Measurements from ENCODE around the gene DYNC1I2.
"Not testable (repeated sequence)": the region's sequence is repeated elsewhere in the genome, so short reads cannot be mapped to it uniquely, and the experiment has no call there.

DYNC1I2 gene

DNA sequence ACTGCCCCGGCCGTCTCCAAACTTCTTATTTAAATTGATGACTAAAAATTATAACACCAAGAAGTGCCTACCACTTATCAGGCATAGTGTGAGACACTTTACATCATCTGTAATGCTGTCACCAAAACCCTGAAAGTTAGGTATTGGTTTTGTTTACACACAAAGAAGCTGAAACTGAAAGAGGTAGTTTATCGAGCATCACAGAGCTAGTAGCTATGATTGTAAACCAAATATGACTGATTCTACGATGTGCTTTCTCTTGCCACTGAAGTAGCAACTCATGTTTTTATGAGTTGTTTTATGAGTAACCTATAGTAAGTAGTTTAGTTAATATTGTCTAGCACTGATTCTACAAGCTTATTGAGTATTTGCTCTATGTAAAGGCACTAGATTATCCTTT lies 31.5 kb downstream of the DYNC1I2 start:
- DNase-seq: no peak

DNA sequence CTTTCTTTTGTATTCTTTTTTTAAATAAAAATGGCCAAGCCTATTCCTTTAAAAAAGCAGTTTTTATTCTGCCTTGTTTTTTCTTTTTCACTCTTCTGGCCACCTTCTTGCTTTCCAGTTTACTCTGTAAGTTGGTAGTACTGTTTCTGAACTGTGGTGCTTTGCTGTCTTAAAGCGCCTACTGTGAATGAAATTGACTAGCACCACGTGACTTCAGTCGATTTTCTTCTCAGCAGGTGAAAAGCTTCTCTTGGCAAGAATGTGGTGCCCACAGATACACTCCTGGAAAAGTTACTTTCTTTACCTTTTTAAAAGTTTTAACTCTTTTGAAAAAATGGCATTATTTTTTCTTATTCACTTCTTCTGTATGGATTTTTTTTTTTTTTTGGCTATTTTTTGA lies 32.4 kb downstream of the DYNC1I2 start:
- DNase-seq: no peak

DNA sequence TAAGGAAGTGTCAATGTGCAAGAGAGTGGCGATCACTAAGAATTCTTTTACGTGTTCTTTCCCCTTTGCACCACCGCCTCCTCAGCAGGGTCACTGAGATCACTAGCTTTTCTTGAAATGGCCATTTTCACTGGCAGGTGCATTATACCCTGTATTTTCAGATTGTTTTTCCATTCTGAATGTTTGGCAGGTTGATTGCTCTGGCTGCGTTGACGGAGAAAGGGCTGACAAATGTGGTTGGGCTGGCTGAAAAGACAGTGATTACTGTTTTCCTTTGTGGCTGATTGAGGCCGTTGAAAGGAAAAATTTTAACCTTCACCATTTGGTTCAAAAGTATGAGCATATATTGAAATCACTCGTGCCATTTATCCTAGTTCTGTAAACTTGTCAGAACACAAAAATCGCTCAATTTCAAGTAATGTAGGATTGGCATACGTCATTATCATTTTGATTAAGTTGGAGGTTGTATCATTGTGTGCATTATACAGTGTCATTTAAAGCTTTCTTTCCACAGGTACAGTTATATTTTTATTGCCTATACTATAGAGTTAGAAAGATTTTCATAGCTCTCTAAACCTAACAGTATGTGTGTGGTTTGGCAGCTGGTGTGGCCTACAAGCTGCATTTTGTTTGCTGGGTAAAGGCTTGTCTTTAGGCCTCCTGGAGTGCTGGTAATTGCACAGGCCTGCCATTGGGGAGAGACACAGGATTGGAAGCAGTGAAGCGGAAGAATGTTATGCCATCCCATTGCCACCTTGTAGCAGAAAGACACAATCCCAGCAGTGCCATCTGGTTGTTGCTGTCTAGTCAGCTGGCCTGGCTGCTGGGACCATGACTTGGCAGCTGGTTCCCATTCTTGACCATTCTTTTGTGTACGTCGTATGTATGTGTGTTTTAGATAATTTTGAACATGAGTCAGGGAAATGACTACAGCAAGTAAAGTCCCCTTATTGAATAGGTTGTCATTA lies 36.7 kb downstream of the DYNC1I2 start:
- peak; percentile 56 for DNase-seq

DNA sequence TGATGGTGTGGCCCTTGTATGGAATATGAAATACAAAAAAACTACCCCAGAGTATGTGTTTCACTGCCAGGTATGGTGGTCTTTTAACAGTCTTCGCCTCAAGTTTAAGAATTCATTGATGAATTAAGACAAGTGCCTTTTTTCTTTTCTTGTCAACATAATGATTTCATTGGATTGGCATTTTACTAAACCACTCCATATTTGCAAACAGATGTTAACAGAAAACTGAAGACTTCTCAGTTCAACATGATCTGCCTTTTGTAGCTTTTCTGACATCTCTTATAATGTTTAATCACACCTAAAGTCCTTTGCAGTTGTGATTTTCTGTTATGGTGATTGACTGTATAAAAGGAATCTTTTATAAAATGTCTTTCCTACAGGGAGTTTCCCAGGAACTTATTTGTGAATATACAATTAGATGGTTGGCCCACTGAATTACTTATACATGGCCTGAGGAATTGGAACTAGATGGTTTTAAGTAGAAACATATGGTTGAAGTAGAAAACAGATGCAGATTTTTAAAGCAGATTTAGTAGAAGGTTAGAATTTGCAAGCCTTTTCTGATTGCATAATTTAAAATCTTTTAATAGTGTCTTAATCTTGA lies 39.7 kb downstream of the DYNC1I2 start:
- DNase-seq: no peak

DNA sequence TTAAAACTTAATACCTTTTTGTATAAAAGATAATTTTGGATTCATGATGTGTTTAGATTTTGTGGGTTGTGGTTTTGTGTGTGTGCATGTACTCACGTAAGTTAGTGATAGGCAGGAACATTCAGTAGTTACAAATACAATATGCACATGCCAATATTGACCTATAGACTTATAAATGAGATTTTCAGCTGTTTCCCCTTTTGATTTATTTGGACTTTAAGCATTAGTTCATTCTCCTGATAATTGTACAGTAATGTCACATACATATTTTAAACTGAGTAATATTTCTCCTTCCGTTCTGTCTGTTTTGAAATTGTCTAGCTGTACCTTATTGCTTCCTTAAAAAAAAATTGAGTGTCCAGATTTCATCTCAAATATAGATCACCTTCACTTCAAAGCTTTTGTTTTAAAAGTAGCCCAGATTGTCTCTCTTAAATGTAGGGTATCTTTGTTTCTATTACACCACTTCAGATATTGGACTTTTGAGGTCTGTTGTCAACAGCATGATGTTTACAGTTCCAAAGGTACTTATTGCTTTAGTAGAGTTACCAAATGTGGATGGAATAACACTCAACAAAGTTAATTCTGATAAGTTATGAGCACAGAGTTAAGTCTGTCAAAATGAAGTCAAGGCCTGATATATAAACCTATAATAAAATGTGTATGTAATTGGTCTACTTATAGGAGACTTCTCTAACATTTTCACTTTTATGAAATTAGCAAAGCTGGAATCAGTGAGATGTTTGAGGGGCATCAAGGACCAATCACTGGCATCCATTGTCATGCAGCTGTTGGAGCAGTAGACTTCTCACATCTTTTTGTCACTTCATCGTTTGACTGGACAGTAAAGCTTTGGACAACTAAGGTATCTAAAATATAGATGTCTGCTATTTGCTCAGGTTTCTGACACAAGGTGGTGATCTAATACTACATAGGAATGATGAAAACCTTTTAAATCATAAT lies 42.0 kb downstream of the DYNC1I2 start:
- no peak for DNase-seq

DNA sequence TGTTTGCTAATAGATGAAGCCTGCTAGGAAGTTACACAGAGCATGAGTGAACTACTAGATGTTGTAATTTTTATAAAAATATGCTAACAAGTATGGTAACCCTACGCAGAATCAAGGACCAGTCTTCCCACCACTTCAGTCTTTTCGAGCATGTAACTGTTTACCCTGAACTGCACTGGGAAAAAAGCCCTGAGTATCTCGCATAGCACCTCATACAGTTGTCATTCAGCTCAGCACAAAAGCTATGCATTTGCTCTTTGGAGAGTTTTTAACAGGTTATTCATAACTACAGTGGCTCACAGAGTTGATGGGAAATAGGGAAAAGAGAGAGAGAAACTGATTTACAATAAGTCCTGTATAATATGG lies 42.7 kb downstream of the DYNC1I2 start:
- no peak for DNase-seq

DNA sequence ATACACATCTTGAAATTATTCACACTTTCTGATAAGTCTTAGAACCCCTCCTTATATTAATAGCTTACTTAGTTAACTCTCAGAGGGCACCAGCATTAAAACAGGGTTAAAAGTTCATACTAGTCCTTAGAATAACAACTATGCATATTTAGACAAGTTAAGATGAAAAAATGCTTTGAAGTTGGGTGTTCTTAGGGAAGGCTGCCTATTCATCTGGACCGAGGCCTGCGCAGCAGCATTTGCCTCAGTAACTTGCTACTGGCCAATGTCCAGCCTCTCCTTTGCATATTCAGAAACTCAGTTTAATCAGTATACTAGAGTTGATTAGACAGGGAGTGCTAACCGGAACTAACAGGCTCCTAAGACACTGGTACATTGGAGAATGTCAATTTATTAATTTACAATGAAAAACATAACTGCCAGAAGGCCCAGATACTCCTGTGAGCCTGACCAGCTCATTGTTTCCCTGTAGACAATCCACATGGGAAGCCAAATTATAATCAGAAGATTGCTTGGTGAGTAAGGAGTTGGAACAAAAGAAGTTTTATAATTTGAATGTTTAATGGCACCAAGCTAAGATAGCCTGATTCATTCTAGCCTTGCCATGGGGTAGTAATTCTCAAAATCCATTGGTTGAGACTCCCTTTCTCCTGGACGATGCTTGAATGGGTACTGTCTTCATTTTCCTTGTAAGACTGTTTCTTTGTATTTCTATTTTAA lies 48.9 kb downstream of the DYNC1I2 start:
- DNase-seq: no peak

DNA sequence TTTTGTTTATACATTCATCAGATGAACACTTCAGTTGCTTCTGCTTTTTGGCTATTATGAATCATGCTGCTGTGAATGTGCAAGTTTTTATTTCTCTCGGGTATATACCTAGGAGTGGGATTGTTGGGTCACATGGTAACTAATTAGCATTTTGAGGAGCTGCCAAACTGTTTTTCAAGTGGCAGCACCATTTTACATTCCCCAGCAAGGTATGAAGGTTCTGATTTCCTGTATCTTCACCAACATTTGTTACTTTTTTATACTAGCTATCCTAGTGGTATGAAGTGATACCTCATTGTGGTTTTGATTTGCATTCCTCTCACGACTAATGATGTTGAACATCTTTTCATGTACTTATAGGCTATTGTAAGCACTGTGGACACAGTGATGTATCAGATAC lies 53.9 kb downstream of the DYNC1I2 start:
- DNase-seq: no peak

DNA sequence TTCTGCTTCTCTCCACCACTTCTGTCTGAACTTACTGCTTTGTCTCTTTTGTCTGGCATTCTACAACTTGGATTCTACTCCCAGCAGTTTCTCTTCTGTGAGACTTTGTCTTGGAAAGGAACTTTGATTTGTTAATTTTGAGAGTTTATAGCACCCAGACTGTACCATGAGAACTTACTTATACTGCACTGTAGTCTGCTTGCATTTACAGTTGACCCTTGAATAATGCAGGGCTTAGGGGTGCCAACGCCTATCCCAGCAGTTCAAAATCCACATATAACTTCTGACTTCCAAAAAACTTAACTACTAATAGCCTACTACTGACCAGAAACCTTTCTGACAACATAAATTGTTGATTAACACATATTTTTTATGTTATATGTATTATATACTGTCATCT lies 55.5 kb downstream of the DYNC1I2 start:
- DNase-seq: no peak

DNA sequence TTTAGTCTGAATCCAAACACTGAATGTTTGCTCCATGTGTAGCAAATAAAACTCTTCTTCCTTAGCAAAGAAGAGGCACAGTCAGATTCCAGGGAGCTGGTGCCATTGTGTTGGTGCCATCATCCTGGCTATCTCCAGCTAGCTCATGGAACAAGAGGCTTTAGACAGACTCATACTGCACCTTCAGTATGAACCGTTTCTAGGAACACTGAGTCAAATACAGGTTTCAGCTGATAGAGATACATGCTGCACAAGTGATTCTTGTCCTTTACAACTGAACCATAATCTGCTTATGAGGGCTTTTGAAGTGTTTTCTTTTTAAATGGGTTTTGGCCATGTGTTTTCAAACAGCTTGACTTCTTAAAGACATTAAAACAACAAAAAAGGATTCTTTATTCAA lies 57.9 kb downstream of the DYNC1I2 start:
- DNase-seq: no peak

DNA sequence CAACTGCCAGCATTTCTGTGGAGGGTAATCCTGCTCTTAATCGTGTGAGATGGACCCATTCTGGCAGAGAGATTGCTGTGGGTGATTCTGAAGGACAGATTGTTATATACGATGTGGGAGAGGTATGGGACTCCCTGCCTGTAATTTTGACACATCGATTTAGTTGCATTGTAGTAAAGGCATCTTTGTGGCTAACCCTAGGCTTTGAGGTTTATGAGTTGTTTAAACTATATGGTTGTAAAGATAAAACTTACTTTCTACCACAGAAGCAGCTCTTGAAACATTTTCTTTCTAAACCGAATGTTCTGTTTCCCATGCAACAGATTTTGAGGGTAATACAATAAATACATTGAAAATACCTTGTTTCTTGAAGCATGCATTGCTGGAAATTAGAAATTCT lies 58.5 kb downstream of the DYNC1I2 start:
- DNase-seq: no peak

DNA sequence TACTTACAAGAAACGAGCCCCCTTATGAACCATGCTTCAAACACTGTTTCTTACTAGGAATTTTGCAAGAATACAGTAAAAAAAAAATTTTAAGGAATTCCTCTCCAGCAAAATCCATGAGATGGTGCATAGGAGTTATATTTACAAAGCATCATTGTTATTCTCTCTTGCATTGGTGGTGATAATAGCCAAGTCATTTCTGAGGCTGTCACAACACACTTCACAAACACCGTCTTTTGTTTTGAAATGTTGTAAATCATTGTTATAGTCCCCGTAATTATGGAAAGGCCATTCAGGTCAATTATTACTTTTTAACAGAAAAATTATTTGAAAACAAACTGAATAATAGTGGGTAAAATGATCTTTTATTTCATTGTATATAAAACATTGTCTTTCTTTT lies 60.1 kb downstream of the DYNC1I2 start:
- no peak for DNase-seq

DNA sequence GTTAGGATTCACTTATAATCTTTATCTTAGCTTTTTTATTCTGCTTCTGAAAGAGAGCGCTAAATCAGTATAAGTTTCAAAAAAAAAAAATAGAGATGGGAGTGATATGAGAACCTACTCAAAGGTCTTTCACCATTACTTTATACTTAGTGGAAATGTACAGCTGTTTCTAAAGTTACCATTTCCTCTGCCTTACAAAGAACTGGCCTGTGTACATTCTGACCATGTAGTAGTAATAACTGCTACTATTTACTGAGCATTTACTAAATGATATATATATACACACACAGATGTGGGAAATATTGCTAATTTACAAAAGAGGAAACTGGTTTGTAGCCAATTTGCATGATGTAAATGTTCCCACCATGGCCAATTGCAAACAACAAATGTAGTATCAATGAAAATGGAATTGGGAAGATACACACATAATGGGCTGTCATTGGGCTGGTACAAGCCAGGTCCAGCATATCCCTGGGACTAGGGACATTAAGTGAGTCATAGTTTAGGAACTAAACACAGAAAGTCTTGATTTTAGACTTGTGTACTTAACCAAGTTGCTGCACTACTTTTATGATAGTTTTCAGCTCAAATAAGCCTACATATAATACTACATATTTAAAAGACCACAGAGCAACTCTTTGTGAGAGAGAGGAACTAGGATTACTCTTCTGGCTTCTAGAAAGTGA lies 67.1 kb downstream of the DYNC1I2 start:
- DNase-seq: no peak

DNA sequence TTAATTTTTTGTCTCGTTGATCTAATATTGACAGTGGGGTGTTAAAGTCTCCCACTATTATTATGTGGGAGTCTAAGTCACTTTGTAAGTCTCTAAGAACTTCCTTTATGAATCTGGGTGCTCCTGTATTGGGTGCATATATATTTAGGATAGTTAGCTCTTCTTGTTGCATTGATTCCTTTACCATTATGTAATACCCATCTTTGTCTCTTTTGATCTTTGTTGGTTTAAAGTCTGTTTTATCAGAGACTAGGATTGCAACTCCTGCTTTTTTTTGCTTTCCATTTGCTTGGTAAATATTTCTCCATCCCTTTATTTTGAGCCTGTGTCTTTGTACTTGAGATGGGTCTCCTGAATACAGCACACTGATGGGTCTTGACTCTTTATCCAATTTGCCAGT lies 71.5 kb downstream of the DYNC1I2 start:
- not testable (repeated sequence) for DNase-seq

DNA sequence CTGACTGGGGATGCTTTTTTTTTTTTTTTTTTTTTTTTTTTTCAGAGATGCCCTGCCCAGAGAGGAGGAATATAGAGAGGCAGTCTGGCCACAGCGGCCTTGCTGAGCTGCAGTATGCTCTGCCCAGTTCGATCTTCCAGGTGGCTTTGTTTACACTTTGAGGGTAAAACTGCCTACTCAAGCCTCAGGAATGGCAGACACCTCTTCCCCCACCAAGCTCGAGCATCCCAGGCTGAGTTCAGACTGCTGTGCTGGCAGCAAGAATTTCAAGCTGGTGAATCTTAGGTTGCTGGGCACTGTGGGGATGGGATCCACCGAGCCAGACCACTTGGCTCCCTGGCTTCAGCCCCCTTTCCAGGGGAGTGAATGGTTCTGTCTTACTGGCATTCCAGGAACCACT lies 73.9 kb downstream of the DYNC1I2 start:
- not testable (repeated sequence) for DNase-seq

DNA sequence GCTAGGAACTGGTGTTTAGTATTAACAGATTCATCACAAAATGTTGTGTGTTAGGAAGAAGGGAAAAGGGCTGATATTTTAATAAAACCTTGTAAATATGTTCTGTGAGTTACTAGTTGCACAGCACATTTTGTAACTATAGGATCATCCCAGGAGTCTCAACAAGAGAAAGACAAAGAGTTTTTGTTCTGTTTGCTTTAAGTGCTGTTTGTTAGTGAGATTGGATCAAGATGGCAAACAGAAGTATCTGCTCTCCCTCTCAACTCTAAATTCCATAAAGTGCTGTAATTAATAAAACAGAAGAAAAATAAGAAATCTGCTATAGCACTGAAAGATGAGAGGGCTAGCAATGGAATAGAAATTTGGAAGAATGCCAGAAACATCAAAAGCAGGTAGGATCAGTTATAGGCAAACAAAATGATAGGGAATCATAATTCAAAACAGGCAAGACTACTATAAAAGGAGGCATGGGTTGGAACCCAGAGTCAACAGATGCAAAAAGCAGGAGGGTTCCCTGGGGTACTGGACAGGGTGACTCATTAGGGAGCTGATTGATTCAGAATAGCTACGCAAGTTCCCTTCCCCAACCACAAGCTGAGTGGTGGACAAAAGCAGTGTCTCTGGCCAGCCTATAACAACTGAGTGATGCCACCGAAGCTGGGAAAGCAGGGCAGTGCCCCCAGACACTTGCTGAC lies 75.8 kb downstream of the DYNC1I2 start:
- no peak for DNase-seq

DNA sequence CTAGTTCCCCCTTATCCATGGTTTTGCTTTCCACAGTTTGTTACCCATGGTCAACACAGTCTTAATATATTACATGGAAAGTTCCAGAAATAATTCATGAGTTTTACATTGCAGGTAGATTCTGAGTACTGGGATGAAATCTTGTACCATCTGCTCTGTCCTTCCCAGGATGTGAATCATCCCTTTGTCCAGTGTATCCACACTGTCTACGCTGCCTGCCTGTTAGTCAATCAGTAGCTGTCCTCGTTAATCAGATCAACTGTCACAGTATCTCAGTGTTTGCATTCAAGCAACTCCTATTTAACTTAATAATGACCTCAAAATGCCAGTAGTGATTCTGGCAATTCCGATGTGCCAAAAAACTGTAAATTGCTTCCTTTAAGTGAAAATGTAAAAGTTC lies 76.3 kb downstream of the DYNC1I2 start:
- DNase-seq: no peak

DNA sequence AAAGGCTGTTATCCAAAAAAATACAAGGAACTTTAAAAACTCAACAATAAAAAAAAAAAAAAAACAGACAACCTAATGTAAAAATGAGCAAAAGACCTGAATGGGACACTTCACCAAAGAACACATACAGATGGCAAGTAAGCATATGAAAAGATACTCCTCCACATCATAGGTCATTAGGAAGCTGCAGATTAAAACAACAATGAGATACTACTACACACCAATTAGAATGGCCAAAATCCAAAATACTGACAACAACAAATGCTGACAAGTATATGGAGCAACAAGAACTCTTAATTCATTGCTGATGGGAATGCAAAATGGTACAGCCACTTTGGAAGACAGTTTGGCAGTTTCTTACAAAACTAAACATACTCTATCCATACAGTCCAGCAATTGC lies 84.2 kb downstream of the DYNC1I2 start:
- DNase-seq: no peak

DNA sequence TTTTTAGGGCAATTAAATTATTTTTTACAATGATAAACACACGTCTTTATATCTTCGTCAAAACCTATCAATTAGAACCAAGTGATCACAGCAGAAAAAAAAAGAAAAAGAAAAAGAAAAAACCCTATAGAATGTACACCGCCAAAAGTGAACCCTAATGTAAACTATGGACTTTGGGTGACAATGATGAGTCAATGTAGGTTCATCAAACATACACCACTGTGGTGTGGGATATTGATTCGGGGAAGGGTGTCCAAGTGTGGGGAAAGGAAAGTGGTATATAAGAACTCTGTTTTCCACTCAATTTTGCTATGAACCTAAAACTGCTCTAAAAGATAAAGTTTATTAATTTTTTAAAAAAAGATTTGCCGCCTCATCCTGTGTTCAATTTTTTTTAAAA lies 85.1 kb downstream of the DYNC1I2 start:
- no peak for DNase-seq

DNA sequence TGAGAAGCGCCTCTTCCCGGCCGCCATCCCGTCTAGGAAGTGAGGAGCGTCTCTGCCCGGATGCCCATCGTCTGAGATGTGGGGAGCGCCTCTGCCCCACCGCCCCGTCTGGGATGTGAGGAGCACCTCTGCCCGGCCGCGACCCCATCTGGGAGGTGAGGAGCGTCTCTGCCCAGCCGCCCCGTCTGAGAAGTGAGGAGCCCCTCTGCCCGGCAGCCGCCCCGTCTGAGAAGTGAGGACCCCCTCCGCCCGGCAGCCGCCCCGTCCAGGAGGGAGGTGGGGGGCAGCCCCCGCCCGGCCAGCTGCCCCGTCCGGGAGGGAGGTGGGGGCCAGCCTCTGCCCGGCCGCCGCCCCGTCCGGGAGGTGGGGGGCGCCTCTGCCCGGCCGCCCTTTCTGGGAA lies 87.3 kb downstream of the DYNC1I2 start:
- not testable (repeated sequence) for DNase-seq

DNA sequence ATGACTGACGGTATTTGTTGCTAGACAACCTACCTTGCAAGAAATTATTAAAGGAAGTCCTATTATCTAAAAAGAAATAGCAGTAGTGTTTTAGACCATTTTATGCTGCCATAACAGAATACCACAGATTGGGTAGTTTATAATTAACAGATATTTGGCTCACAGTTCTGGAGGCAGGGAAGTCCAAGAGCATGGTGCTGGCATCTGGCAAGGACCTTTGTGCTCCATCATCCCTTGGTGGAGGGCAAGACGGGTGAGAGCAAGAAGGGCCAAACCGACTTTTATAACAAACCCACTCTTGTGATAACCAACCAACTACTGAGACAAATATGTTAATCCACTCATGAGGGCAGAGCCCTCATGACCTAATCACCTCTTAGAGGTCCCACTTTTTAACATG lies 91.2 kb downstream of the DYNC1I2 start:
- DNase-seq: no peak
